ENCODE results near the gene CSNK1A1L.
A peak's percentile ranks its signal among the peaks of the same experiment; 100 is the strongest.
"Not testable (repeated sequence)": the region's sequence is repeated elsewhere in the genome, so short reads cannot be mapped to it uniquely, and the experiment has no call there.

Gene CSNK1A1L

DNA sequence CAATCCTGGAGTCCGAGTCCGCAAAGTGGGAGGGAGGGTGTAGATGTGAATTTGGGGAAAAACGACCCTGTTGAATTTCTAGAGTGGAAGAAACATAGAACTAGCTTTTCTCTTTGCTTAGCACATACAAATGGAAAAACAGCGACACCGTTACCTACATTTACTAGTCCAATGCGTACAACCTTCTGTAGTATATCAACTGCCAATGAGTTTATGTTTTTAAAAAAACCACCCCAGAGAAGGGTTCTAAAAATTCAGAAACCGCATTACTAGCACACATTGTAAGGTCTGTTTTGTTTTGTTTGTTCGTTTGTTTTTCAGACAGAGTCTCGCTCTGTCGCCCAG lies 45.6 kb downstream of the CSNK1A1L start:
- no peak for DNase-seq (ENCODE audit: extremely low read depth in 1 of 2, low read depth in 1 of 2)

DNA sequence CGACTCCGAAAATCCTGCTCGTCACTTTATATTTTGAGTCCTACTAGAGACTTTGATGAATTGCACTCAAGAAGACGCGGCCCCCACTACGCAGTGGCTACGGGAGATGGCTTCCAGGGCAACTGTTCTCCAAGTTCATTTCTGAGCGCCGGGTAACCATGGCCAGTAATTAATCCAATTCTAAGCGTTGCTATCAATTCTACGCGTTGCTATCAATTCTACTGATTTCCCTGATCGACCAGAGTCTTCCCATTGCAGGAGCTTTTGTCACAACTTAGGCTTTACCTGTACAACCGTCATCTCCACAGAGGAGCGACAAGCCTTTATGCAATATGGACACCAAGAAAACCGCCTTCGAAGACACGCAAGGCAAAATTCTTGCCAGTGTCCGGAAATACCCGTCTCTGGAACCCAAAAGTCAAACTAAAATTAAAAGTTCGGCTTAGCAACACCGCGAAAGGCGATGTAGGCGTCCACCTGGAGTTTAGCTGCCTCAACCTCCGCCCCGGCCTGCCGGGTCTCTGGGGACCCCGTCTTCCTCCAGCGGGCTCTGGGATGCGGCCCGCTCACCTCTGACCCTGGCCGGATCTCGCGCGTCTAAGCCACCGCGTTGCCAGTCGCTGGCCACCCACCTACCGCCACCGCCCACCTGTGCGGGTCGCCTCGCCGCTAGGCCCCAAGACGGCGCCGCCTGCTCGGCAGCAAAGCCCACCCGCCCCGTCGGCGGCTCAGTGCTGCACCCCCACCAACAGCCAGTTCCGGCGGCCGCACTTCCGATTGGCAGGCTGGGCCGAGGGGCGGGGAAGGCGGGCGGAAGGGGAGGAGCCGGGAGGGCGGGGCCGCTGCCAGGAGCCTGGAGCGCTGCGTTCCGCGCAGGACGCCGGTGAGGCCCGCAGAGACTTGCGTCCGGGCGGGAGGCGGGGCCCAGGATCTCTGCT lies 46.3 kb downstream of the CSNK1A1L start, which contains the start of gene SUPT20H:
SUPT20H (minus strand) TSS at position 779 of the 938 bp plus-strand sequence. CDS start 8,198 bp downstream, outside the sequence.
- peak; percentile 79 to 91 for DNase-seq (ENCODE audit: extremely low read depth in 1 of 2, low read depth in 1 of 2)

DNA sequence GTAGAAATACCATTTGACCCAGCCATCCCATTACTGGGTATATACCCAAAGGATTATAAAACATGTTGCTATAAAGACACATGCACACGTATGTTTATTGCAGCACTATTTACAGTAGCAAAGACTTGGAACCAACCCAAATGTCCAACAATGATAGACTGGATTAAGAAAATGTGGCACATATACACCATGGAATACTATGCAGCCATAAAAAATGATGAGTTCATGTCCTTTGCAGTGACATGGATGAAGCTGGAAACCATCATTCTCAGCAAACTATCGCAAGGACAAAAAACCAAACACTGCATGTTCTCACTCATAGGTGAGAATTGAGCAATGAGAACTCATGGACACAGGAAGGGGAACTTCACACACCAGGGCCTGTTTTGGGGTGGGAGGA lies 49.2 kb downstream of the CSNK1A1L start:
- not testable (repeated sequence) for DNase-seq (ENCODE audit: extremely low read depth in 1 of 2, low read depth in 1 of 2)

Data from activated CD8-positive, alpha-beta memory T cell treated with anti-CD3 and anti-CD28 coated beads for 1 hour (primary cell).